ENCODE measurements around the gene TTLL10. TPM values are rescaled to one million over a fixed set of nuclear protein-coding genes. Genes with fewer than 3 reads are reported as not detected.

The TTLL10 gene
- total RNA-seq, 4 donors from 2014 or later: 0.17 TPM; not detected in 3

GRCh38 chr1:1236176-1236763 lies 62.6 kb downstream of the TTLL10 start:
- Histone ChIP-seq H3K27me3 (peaks cover 0 to 44% (median 9%) of the 10 kb centered on the region in 4 donors), H3K27ac (replicated peaks in 1 of 4) (no peak overlapping the region), H3K4me1 (peaks cover 18 to 49% (median 27%) of the 10 kb centered on the region in 4 donors), H3K4me3 (no peak overlapping the region), H3K9me3 (no peaks in the 10 kb centered on the region), H3K36me3 (peaks cover 0 to 19% (median 8%) of the 10 kb centered on the region in 4 donors)
- intact Hi-C loops (cut with DNase I): no loop called here
- no peak for DNase-seq (ENCODE audit: extremely low spot score)
- TF ChIP-seq CTCF (IDR thresholded peaks at IDR 0.05) (no peak), POLR2AphosphoS5 (IDR thresholded peaks at IDR 0.05) (no peak), EP300 (IDR thresholded peaks at IDR 0.05) (no peak), POLR2A (IDR thresholded peaks at IDR 0.05; ENCODE audit: low read depth) (no peak)
- WGBS: 87% methylated on average over 3 of the region's 22 CpGs

GRCh38 chr1:1236945-1237873 lies 63.5 kb downstream of the TTLL10 start:
- peaks cover 0 to 26% (median 9%) of the 10 kb centered on the region in 4 donors for H3K36me3 ChIP-seq
- intact Hi-C loops (cut with DNase I): no loop called here
- no peak for TF ChIP-seq EP300 (IDR thresholded peaks at IDR 0.05)
- no peak for TF ChIP-seq POLR2A (IDR thresholded peaks at IDR 0.05; ENCODE audit: low read depth)
- no peak for TF ChIP-seq POLR2AphosphoS5 (IDR thresholded peaks at IDR 0.05)
- no peak for TF ChIP-seq CTCF (IDR thresholded peaks at IDR 0.05)
- no peak for DNase-seq (ENCODE audit: extremely low spot score)
- no peaks in the 10 kb centered on the region for H3K9me3 ChIP-seq
- H3K4me3 ChIP-seq: no peak overlapping the region
- H3K27me3 ChIP-seq: peaks cover 0 to 53% (median 9%) of the 10 kb centered on the region in 4 donors
- 41% methylated on average over 23 of the region's 34 CpGs for WGBS
- no peak overlapping the region for H3K27ac ChIP-seq (replicated peaks in 1 of 4)
- peaks cover 18 to 49% (median 27%) of the 10 kb centered on the region in 4 donors for H3K4me1 ChIP-seq

GRCh38 chr1:1237874-1238701 lies 64.4 kb downstream of the TTLL10 start:
- no peak overlapping the region for H3K27ac ChIP-seq (replicated peaks in 1 of 4)
- intact Hi-C loops (cut with DNase I): no loop called here
- H3K4me1 ChIP-seq: peaks cover 11 to 41% (median 20%) of the 10 kb centered on the region in 4 donors
- no peak overlapping the region for H3K4me3 ChIP-seq
- 65% methylated on average over 22 of the region's 48 CpGs for WGBS
- H3K27me3 ChIP-seq: peaks cover 0 to 53% (median 9%) of the 10 kb centered on the region in 4 donors
- no peaks in the 10 kb centered on the region for H3K9me3 ChIP-seq
- DNase-seq (ENCODE audit: extremely low spot score): no peak
- peaks cover 0 to 35% (median 12%) of the 10 kb centered on the region in 4 donors for H3K36me3 ChIP-seq
- TF ChIP-seq POLR2A (IDR thresholded peaks at IDR 0.05; ENCODE audit: low read depth): no peak
- no peak for TF ChIP-seq POLR2AphosphoS5 (IDR thresholded peaks at IDR 0.05)
- TF ChIP-seq CTCF (IDR thresholded peaks at IDR 0.05): no peak
- no peak for TF ChIP-seq EP300 (IDR thresholded peaks at IDR 0.05)

GRCh38 chr1:1238702-1239178 lies 65.1 kb downstream of the TTLL10 start:
- Histone ChIP-seq H3K27me3 (peaks cover 0 to 53% (median 9%) of the 10 kb centered on the region in 4 donors), H3K4me3 (no peak overlapping the region), H3K4me1 (peaks cover 9 to 36% (median 14%) of the 10 kb centered on the region in 4 donors), H3K9me3 (no peaks in the 10 kb centered on the region), H3K36me3 (peaks cover 0 to 38% (median 12%) of the 10 kb centered on the region in 4 donors), H3K27ac (replicated peaks in 1 of 4) (no peak overlapping the region)
- no peak for DNase-seq (ENCODE audit: extremely low spot score)
- WGBS: 85% methylated on average over 7 of the region's 19 CpGs
- intact Hi-C loops (cut with DNase I): no loop called here
- TF ChIP-seq POLR2A (IDR thresholded peaks at IDR 0.05; ENCODE audit: low read depth): no peak
- no peak for TF ChIP-seq CTCF (IDR thresholded peaks at IDR 0.05)
- no peak for TF ChIP-seq POLR2AphosphoS5 (IDR thresholded peaks at IDR 0.05)
- no peak for TF ChIP-seq EP300 (IDR thresholded peaks at IDR 0.05)
